Left cardiac atrium (tissue), 4 donors: Measurements from ENCODE around the gene ADAMTS8. TPM values are rescaled to one million over a fixed set of nuclear protein-coding genes. Genes with fewer than 3 reads are reported as not detected.

Experiments
- ATAC-seq, 2 donors: fragments of 200-7000 bp; cut with Tn5 transposase; one replicate each; pipeline ENCODE4 v1.9.1; 2020; ENCODE audit warnings: mild to moderate bottlenecking in 2 of 2, moderate library complexity in 2 of 2
- DNase-seq: peaks from one replicate; pipeline ENCODE4 v3.0.0-alpha.2; 2020
- intact Hi-C, 2 donors: fragments of 100-400 bp; cut with DNase I; formaldehyde crosslinking; loops; one replicate each; pipeline versions ENCODE4 v1.14.1 to v1.15.1; 2022 to 2023
- long read RNA-seq: library from polyadenylated mRNA; unstranded; transcript quantifications from one replicate; pipeline ENCODE4 v2.0.0, GENCODE V29; 2021
- total RNA-seq, 2 donors: library from RNA; stranded (reverse); fragmentation: NEBNext Ultra II Directional; extraction: Animal tissue kit (Norgen Biotek cat#: 25700); gene quantifications; one replicate each; pipeline ENCODE4 v1.2.1, GENCODE V29; 2021
- donor health status: DM: no; HTN: yes; CAD: no.
- donor health status: DM: no; HTN: yes; CAD: no; lungs with severe emphysema.
- donor health status: DM: yes; HTN: yes; CAD: no.
- donor health status: Dilated cardiomyopathy.

Gene ADAMTS8
- total RNA-seq: 10 to 100 TPM in 1 of 2 donors, 1 to 10 TPM in 1; 3.3 to 53.0 TPM
- long read RNA-seq, full-length matches to known transcripts: 14 of 62 reads
- long read RNA-seq, partial matches to known transcripts: 42 of 62 reads
- long read RNA-seq, other reads (novel, unspliced or antisense): 6 of 62 reads

- peak; percentile 23 to 42 for ATAC-seq
- no peak for DNase-seq
- intact Hi-C loops: loop anchor here in 1 of 2 donors (5.0 kb wide), 1 partner anchor 216 kb away; no protein-coding TSS in a partner anchor
Observed at GRCh38 chr11:130428316-130429119, at the start of gene ADAMTS8. TSS of gene ADAMTS8 (minus strand) at chr11:130428609. CDS start at chr11:130428286, 323 bp downstream.

- no peak for ATAC-seq
- no peak for DNase-seq
- intact Hi-C loops: no loop called here
Observed at GRCh38 chr11:130477586-130478203, 49.3 kb upstream of the ADAMTS8 start.

- ATAC-seq (no peak), DNase-seq (peak; percentile 44)
- intact Hi-C loops: no loop called here
Observed at GRCh38 chr11:130476922-130477491, 48.6 kb upstream of the ADAMTS8 start.

GRCh38 chr11:130476200-130476921, 48.0 kb upstream of the ADAMTS8 start:
- DNase-seq (peak; percentile 43), ATAC-seq (peak; percentile 10 to 54)
- intact Hi-C loops: no loop called here

GRCh38 chr11:130475426-130476053, 47.1 kb upstream of the ADAMTS8 start:
- intact Hi-C loops: no loop called here
- ATAC-seq: no peak
- DNase-seq: no peak

- DNase-seq: no peak
- intact Hi-C loops: no loop called here
Observed at GRCh38 chr11:130474637-130475400, 46.4 kb upstream of the ADAMTS8 start.

GRCh38 chr11:130473795-130474377, 45.5 kb upstream of the ADAMTS8 start:
- DNase-seq (no peak), ATAC-seq (no peak)
- intact Hi-C loops: no loop called here

More at GRCh38 chr11:130474637-130475400, 46.4 kb upstream of the ADAMTS8 start:
- no peak for ATAC-seq

- ATAC-seq: no peak
- DNase-seq: no peak
- intact Hi-C loops: no loop called here
Observed at GRCh38 chr11:130473056-130473794, 44.8 kb upstream of the ADAMTS8 start.

GRCh38 chr11:130472434-130472961, 44.1 kb upstream of the ADAMTS8 start:
- intact Hi-C loops: no loop called here
- DNase-seq (no peak), ATAC-seq (no peak)

- intact Hi-C loops: no loop called here
- ATAC-seq (no peak), DNase-seq (no peak)
Observed at GRCh38 chr11:130471731-130472433, 43.5 kb upstream of the ADAMTS8 start.

- DNase-seq (no peak), ATAC-seq (no peak)
- intact Hi-C loops: no loop called here
Observed at GRCh38 chr11:130470832-130471706, 42.7 kb upstream of the ADAMTS8 start.

- no peak for ATAC-seq
- intact Hi-C loops: no loop called here
- DNase-seq: no peak
Observed at GRCh38 chr11:130469181-130469580, 40.8 kb upstream of the ADAMTS8 start.

GRCh38 chr11:130467116-130467900, 38.9 kb upstream of the ADAMTS8 start:
- DNase-seq: no peak
- intact Hi-C loops: no loop called here

GRCh38 chr11:130465263-130465662, 36.9 kb upstream of the ADAMTS8 start:
- ATAC-seq (no peak), DNase-seq (no peak)
- intact Hi-C loops: no loop called here

More at GRCh38 chr11:130467116-130467900, 38.9 kb upstream of the ADAMTS8 start:
- ATAC-seq: no peak
